Effector CD4-positive, alpha-beta T cell (primary cell): ENCODE measurements around the gene KLF15.

Source experiments
- DNase-seq: peaks from one replicate; pipeline ENCODE4 v3.0.0-alpha.2; 2020

Gene KLF15

DNA sequence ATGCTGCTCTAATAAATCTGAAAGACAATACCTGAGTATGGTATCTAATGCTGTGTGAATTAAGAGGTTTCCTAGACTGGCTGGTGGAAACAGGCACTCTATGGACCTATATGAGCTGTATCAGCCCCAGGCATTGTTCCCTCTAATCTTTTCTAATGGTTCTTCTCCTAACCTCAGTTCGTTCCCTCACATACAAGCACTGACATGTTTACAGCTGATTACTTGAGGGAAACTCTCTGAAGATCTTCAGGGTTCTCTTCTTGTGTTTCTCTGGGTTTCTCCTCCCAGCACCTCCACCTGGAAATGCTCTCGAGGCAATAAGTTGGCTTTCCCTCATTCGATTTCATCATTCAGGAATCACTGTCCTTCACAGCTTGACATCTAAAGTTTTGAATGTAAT lies 52.9 kb downstream of the KLF15 start:
- no peak for DNase-seq

DNA sequence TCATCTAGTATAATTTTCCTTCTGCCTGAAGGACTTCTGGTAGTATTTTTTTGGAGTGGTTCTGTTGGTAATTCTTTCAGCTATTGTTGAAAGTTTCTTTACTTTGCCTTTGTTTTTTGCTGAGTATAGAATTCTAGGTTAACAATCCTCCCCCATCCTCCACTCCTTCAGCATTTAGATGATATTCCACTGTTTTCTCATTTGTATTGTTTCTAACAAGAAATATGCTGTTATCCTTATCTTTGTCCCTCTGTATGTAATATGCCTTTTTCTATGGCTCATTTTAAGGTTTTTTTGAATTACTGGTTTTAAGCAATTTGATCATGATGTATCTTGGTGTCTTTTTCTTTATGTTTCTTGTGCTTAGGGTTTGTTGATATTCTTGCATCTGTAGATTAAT lies 53.9 kb downstream of the KLF15 start:
- DNase-seq, result no peak

DNA sequence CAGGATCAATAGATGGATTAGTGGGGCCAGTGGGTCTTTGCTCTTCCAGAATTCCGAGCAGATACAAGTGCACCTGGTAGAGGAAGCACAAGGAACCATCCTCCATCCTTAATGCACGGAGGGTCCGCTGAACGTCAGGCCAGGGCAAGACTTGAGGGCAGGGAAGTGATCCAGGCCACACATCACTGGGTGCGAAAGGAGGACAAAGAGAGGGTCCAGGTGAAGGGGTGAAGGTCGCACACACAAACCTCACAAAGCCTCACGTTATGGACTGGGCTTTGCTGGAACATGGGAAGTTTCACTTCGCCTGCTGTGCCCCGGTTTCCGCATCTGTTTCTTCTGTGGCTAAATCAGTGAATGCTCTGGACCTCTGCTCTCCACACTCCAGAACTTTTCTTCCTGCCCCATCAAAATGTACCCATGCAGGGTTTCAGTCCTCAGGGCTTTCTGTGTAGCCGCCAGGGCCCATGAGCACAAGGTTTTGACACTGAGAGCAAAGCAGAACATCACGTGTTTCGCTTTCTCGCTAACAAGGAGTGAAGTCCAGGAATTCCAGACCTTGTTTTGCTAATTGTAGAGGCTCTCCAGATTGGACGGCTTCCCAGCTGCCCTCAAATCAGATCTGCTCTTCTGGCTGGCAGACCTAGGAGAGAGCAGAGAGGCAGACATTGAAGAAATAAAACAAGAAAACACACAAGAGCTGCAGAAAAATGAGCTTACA lies 56.3 kb downstream of the KLF15 start:
- DNase-seq, result no peak

DNA sequence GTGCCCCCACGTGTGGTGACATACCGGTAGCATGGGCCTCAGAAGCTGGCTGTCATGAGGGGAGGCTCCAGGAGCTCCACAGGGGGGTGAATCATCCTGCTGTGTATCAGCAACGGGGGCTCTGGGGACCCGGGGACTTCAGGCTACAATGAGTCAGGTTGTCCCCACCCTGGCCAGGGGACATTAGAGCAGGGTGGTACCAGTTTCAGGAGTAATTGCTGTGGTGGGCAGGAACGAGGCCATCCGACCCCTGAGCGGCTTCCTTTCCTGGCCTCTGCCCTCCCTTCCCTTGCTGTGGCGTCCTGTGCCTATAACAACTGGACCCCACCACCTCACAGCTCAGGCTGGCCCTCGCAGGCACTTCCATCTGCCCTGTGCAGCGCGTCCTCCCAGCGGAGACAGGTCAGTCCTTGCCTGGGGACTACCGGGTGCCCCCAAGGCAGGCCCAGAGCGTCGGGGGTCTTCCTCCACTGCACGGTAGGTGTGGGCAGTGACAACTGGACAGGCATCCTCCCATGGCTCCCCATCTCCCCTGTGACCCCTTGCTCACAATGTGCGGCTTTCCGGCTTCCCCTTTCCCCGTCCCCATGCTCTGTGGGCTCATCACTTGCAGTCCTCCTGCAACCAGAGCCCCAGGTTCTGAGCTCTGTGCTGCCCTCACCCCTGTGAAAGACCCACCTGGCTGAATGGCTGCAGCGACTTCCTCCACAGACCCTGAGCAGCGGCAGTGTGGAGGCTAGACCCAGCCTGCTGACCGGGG lies 57.0 kb downstream of the KLF15 start:
- no peak for DNase-seq

DNA sequence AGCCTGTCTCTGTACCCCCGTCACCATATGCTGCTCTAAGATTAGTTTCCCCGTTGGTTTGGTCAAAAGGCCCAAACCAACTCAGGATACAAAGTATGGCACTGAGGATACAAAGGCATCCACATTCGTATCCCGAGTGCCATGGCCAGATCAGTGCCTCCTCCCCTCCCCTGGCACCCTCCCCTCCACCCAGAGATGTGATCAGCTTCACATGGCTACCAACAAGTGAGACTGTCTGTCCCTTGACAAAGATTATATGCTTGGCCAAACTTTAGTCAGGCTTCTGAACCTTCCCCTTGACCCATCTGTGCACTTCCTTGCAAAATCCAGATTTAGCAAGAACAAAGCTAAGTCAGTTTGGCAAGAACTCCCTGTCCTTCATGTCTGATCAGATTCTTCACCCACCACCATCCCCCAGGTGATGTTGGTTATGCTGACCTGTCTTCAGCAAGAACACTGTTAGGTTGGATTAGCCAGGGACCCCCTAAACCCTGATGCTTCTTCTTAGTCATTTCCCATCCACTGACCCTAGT lies 61.7 kb downstream of the KLF15 start:
- no peak for DNase-seq

DNA sequence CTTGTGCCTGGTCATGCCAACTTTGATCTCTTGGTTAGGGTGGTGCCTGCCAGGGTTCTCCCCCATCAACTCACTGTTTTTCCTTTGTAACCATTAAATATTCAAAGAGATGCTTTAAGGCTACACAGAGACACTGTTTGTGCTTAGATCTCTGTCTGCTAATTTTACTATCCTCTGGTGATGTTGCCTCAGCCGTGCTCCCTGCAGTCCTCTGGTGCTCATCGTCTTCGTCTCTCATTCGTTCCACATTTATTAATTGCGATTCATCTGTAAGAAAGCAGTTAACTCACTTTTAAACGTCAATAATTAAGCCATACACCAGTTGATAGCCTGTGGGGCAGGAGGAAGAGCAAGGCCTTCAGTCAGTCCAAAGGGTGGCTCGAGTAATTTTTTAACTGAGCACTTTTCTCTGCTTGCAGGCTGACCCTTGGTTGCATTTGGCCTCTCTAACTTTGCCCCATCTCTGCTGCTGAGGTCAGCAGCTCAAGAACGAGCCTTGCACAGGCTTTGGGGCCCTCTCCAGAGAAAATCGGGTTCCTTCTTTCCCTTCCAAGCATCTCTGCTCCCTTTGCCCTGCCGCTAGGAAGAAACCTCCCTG lies 62.9 kb downstream of the KLF15 start:
- no peak for DNase-seq

DNA sequence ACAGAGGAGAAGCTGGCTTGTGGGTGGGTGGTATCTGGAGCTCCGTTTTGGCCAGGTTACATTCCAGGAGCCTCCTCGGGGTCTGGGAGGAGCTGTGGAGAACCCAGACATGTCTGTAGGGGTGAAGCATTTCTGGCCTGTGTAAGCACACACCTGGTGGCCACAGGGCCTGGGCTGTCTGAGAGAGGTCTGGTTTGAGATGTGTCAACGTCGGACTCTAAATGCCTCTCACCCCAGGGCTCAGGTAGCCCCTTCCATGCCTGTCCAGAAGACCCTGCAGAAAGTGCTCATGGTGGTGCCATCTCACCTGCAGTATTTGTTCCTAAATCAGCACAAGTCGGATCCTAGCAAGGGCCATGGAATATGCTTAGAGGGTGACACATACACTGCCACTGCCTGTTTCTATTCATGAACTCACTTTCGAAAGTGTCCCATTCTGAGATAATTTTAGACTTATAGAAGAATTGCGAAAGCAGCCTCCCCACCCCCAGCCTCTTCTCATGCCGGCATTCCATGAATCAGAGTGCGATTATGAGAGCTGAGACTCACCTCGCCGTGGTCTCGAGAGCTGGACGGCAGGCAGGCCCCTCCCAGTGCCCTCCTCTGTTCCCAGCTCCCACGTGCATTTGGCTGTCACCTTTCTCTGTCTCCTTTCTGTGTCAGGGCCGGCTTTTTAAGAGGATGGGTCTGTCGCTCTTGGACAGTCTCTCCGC lies 63.7 kb downstream of the KLF15 start:
- DNase-seq, result no peak
